Measurements from ENCODE around the gene GPR157. TPM values are rescaled to one million over a fixed set of nuclear protein-coding genes. Genes with fewer than 3 reads are reported as not detected.

The GPR157 gene
- total RNA-seq, 2 donors from 2014 or later, result 2.3 to 5.0 TPM

GRCh38 chr1:9062846-9063245 lies 66.1 kb downstream of the GPR157 start:
- H3K27ac ChIP-seq (ENCODE audit: low read depth, low read length), result no peak overlapping the region
- no peak for DNase-seq
- no peaks in the 10 kb centered on the region for H3K9me3 Mint-ChIP-seq
- H3K36me3 Mint-ChIP-seq (ENCODE audit: low read depth), result no peaks in the 10 kb centered on the region
- H3K4me3 ChIP-seq (ENCODE audit: low read length), result no peak overlapping the region
- H3K4me1 ChIP-seq (ENCODE audit: control insufficient read depth, insufficient read depth, low read length), result no peaks in the 10 kb centered on the region
- no peaks in the 10 kb centered on the region for H3K36me3 ChIP-seq (ENCODE audit: control insufficient read depth, insufficient read depth, low read length)
- H3K27ac Mint-ChIP-seq, result no peak overlapping the region
- no peaks in the 10 kb centered on the region for H3K27me3 Mint-ChIP-seq (ENCODE audit: insufficient read depth)
- WGBS, 2 experiments (ENCODE audit: insufficient coverage in 1 of 2, insufficient read length in 1 of 2), result 83 to 88% methylated on average over 4 of the region's 5 CpGs
- H3K9me3 ChIP-seq (ENCODE audit: control insufficient read depth, low read length), result no peaks in the 10 kb centered on the region
- no peak overlapping the region for H3K4me3 Mint-ChIP-seq
- H3K27me3 ChIP-seq (ENCODE audit: control insufficient read depth, insufficient read depth, low read length, poor library complexity, severe bottlenecking), result no peaks in the 10 kb centered on the region
- TF ChIP-seq CTCF (conservative IDR thresholded peaks at IDR 0.05), result no peak
- H3K4me1 Mint-ChIP-seq, result no peaks in the 10 kb centered on the region
- H3K9ac ChIP-seq (ENCODE audit: extremely low read depth, low read length, poor library complexity, severe bottlenecking), result no peak overlapping the region

- Histone ChIP-seq H3K9me3 (ENCODE audit: control insufficient read depth, low read length) (no peaks in the 10 kb centered on the region), H3K27me3 (ENCODE audit: control insufficient read depth, insufficient read depth, low read length, poor library complexity, severe bottlenecking) (no peaks in the 10 kb centered on the region), H3K4me3 (ENCODE audit: low read length) (no peak overlapping the region), H3K36me3 (ENCODE audit: control insufficient read depth, insufficient read depth, low read length) (no peaks in the 10 kb centered on the region), H3K9ac (ENCODE audit: extremely low read depth, low read length, poor library complexity, severe bottlenecking) (no peak overlapping the region), H3K4me1 (ENCODE audit: control insufficient read depth, insufficient read depth, low read length) (no peaks in the 10 kb centered on the region), H3K27ac (ENCODE audit: low read depth, low read length) (no peak overlapping the region)
- H3K4me3 Mint-ChIP-seq, result no peak overlapping the region
- no peak overlapping the region for H3K27ac Mint-ChIP-seq
- no peak for DNase-seq
- no peaks in the 10 kb centered on the region for H3K27me3 Mint-ChIP-seq (ENCODE audit: insufficient read depth)
- TF ChIP-seq CTCF (conservative IDR thresholded peaks at IDR 0.05), result no peak
- H3K36me3 Mint-ChIP-seq (ENCODE audit: low read depth), result no peaks in the 10 kb centered on the region
- no peaks in the 10 kb centered on the region for H3K4me1 Mint-ChIP-seq
- WGBS, 2 experiments (ENCODE audit: insufficient coverage in 1 of 2, insufficient read length in 1 of 2), result 87% methylated on average over 3 to 7 of the region's 7 CpGs
- no peaks in the 10 kb centered on the region for H3K9me3 Mint-ChIP-seq
These were observed 66.9 kb downstream of the GPR157 start for GRCh38 chr1:9062021-9062471.

- Mint-ChIP-seq H3K4me1 (no peaks in the 10 kb centered on the region), H3K9me3 (no peaks in the 10 kb centered on the region), H3K4me3 (no peak overlapping the region), H3K36me3 (ENCODE audit: low read depth) (no peaks in the 10 kb centered on the region), H3K27ac (no peak overlapping the region), H3K27me3 (ENCODE audit: insufficient read depth) (no peaks in the 10 kb centered on the region)
- Histone ChIP-seq H3K27me3 (ENCODE audit: control insufficient read depth, insufficient read depth, low read length, poor library complexity, severe bottlenecking) (no peaks in the 10 kb centered on the region), H3K4me3 (ENCODE audit: low read length) (no peak overlapping the region), H3K27ac (ENCODE audit: low read depth, low read length) (no peak overlapping the region), H3K9ac (ENCODE audit: extremely low read depth, low read length, poor library complexity, severe bottlenecking) (no peak overlapping the region), H3K9me3 (ENCODE audit: control insufficient read depth, low read length) (no peaks in the 10 kb centered on the region), H3K4me1 (ENCODE audit: control insufficient read depth, insufficient read depth, low read length) (no peaks in the 10 kb centered on the region), H3K36me3 (ENCODE audit: control insufficient read depth, insufficient read depth, low read length) (no peaks in the 10 kb centered on the region)
- no peak for DNase-seq
- TF ChIP-seq CTCF (conservative IDR thresholded peaks at IDR 0.05), result no peak
- 71 to 81% methylated on average over 2 to 6 of the region's 6 CpGs for WGBS, 2 experiments (ENCODE audit: insufficient coverage in 1 of 2, insufficient read length in 1 of 2)
These were observed 67.5 kb downstream of the GPR157 start for GRCh38 chr1:9061252-9061960.
